Esophagus squamous epithelium (tissue), 5 donors: Measurements from ENCODE around the gene TLE3. TPM values are rescaled to one million over a fixed set of nuclear protein-coding genes. Genes with fewer than 3 reads are reported as not detected.
A peak's percentile ranks its signal among the peaks of the same experiment; 100 is the strongest.

Experiments used
- DNase-seq: peaks from one replicate; lab custom pipeline; 2025; lab: John Stamatoyannopoulos, UW
- H3K27ac ChIP-seq, 4 donors: fragments of 200-600 bp; sonication (generic); one replicate each; pipeline ENCODE4 v1.5.1; 2016 to 2019; ENCODE audit warnings: mild to moderate bottlenecking in 1 of 4
- H3K27me3 ChIP-seq, 4 donors: fragments of 200-600 bp; sonication (generic); 1 replicate in 3 of 4; 2 replicates in 1 of 4; pipeline versions ENCODE4 v1.5.1 to v1.6.0; 2017 to 2021; ENCODE audit warnings: antibody characterized with exemption in 1 of 4
- H3K36me3 ChIP-seq, 3 donors: fragments of 200-600 bp; sonication (generic); one replicate each; pipeline ENCODE4 v1.5.1; 2016 to 2019
- H3K4me1 ChIP-seq, 3 donors: fragments of 200-600 bp; sonication (generic); one replicate each; pipeline ENCODE4 v1.5.1; 2017 to 2019
- H3K4me3 ChIP-seq, 4 donors: fragments of 200-600 bp; sonication (generic); 1 replicate in 3 of 4; 2 replicates in 1 of 4; pipeline ENCODE4 v1.5.1; 2016 to 2019; ENCODE audit warnings: mild to moderate bottlenecking in 2 of 4, moderate library complexity in 1 of 4
- H3K9me3 ChIP-seq, 3 donors: fragments of 200-600 bp; sonication (generic); one replicate each; pipeline ENCODE4 v1.5.1; 2016 to 2019
- CTCF ChIP-seq, 6 experiments: fragments of 450-650 bp in 4 of 6; fragments of 200-600 bp in 2 of 6; sonication (generic) in 2 of 6; IDR thresholded peaks; one replicate each; pipeline ENCODE4 v1.5.1; 2016 to 2019; ENCODE audit warnings: antibody characterized with exemption in 6 of 6, mild to moderate bottlenecking in 4 of 6, moderate library complexity in 4 of 6
- POLR2A ChIP-seq, 4 donors: fragments of 450-650 bp; IDR thresholded peaks; one replicate each; pipeline ENCODE4 v1.6.1; 2017; ENCODE audit warnings: antibody characterized with exemption in 4 of 4, mild to moderate bottlenecking in 4 of 4, moderate library complexity in 3 of 4
- WGBS, 2 donors: methylation state at CpG; one replicate each; pipeline ENCODE4 v1.1.5; 2018; 5-methylcytosine and 5-hydroxymethylcytosine counted together
- intact Hi-C: fragments of 100-400 bp; cut with DNase I; formaldehyde crosslinking; loops from one replicate; pipeline ENCODE4 v1.15.0; 2022
- total RNA-seq, 4 donors: library from RNA; depleted of rRNA; stranded (reverse); fragments of >200 nt; gene quantifications; one replicate each; pipeline ENCODE4 v1.1.0, GENCODE V29; 2016
- donor health status: DM: yes; HTN: yes; CAD: no.

Gene TLE3
- total RNA-seq, 4 donors from 2014 or later = 49.6 to 133 (median 64.4) TPM

- H3K27ac ChIP-seq = no peak overlapping the region
- peaks cover 7 to 32% (median 20%) of the 10 kb centered on the region in 3 donors for H3K4me1 ChIP-seq
- intact Hi-C loops = no loop called here
- WGBS, 2 donors = 84 to 88% methylated on average over 3 to 4 of the region's 5 CpGs
- TF ChIP-seq CTCF (IDR thresholded peaks at IDR 0.05) (no peak), POLR2A (IDR thresholded peaks at IDR 0.05) (no peak)
- H3K9me3 ChIP-seq = no peaks in the 10 kb centered on the region
- no peak for DNase-seq
- peaks cover 0 to 60% (median 0%) of the 10 kb centered on the region in 4 donors for H3K27me3 ChIP-seq
- H3K4me3 ChIP-seq = no peak overlapping the region
- no peaks in the 10 kb centered on the region for H3K36me3 ChIP-seq
Measured at GRCh38 chr15:70026991-70027390, 70.7 kb downstream of the TLE3 start.

- no peaks in the 10 kb centered on the region for H3K9me3 ChIP-seq
- H3K36me3 ChIP-seq = no peaks in the 10 kb centered on the region
- WGBS, 2 donors = 76 to 87% methylated on average over 10 of the region's 11 CpGs
- no peak overlapping the region for H3K27ac ChIP-seq
- H3K4me1 ChIP-seq = peaks cover 7 to 32% (median 20%) of the 10 kb centered on the region in 3 donors
- H3K4me3 ChIP-seq = no peak overlapping the region
- no peak for DNase-seq
- peaks cover 0 to 58% (median 0%) of the 10 kb centered on the region in 4 donors for H3K27me3 ChIP-seq
- intact Hi-C loops = no loop called here
- TF ChIP-seq CTCF (IDR thresholded peaks at IDR 0.05) (no peak), POLR2A (IDR thresholded peaks at IDR 0.05) (no peak)
Measured at GRCh38 chr15:70025413-70026296, 72.1 kb downstream of the TLE3 start.

GRCh38 chr15:70024521-70024920, 73.2 kb downstream of the TLE3 start:
- no peak for DNase-seq
- Histone ChIP-seq H3K27me3 (peaks cover 0 to 62% (median 0%) of the 10 kb centered on the region in 4 donors), H3K27ac (peak overlapping the region in 1 of 4 donors; percentile 83), H3K36me3 (no peaks in the 10 kb centered on the region), H3K9me3 (no peaks in the 10 kb centered on the region), H3K4me1 (peaks cover 7 to 32% (median 20%) of the 10 kb centered on the region in 3 donors), H3K4me3 (peak overlapping the region in 1 of 4 donors; percentile 9)
- no peak for TF ChIP-seq CTCF (IDR thresholded peaks at IDR 0.05)
- intact Hi-C loops = no loop called here
- 44% methylated on average over 9 of the region's 18 CpGs; no CpG with 5 or more reads in 1 of the 2 donors for WGBS, 2 donors

GRCh38 chr15:70023769-70024491, 73.8 kb downstream of the TLE3 start:
- DNase-seq = no peak
- no peaks in the 10 kb centered on the region for H3K9me3 ChIP-seq
- peaks cover 7 to 32% (median 20%) of the 10 kb centered on the region in 3 donors for H3K4me1 ChIP-seq
- TF ChIP-seq POLR2A (IDR thresholded peaks at IDR 0.05) = no peak
- peak overlapping the region in 1 of 4 donors; percentile 9 for H3K4me3 ChIP-seq
- intact Hi-C loops = no loop called here
- H3K27me3 ChIP-seq = peaks cover 0 to 68% (median 0%) of the 10 kb centered on the region in 4 donors
- no peaks in the 10 kb centered on the region for H3K36me3 ChIP-seq
- WGBS, 2 donors = 18 to 21% methylated on average over 16 of the region's 16 CpGs
- peak overlapping the region in 3 of 4 donors; percentile 43 to 83 (median 59) for H3K27ac ChIP-seq

GRCh38 chr15:70023064-70023768, 74.5 kb downstream of the TLE3 start:
- H3K9me3 ChIP-seq = no peaks in the 10 kb centered on the region
- no peak for TF ChIP-seq CTCF (IDR thresholded peaks at IDR 0.05)
- TF ChIP-seq POLR2A (IDR thresholded peaks at IDR 0.05) = no peak
- intact Hi-C loops = no loop called here
- WGBS, 2 donors = 53% methylated on average over 5 to 6 of the region's 7 CpGs
- DNase-seq = no peak
- no peaks in the 10 kb centered on the region for H3K36me3 ChIP-seq
- H3K27me3 ChIP-seq = peaks cover 0 to 75% (median 0%) of the 10 kb centered on the region in 4 donors
- peaks cover 7 to 32% (median 20%) of the 10 kb centered on the region in 3 donors for H3K4me1 ChIP-seq
- H3K4me3 ChIP-seq = no peak overlapping the region
- peak overlapping the region in 3 of 4 donors; percentile 43 to 83 (median 59) for H3K27ac ChIP-seq
